ENCODE measurements around the gene SORBS2. TPM values are rescaled to one million over a fixed set of nuclear protein-coding genes. Genes with fewer than 3 reads are reported as not detected.

SORBS2 gene
- total and polyA plus RNA-seq, 4 experiments from 2014 or later, result not detected

GRCh38 chr4:185585211-185585610, 226.8 kb downstream of the SORBS2 start:
- H3K4me1 ChIP-seq (ENCODE audit: insufficient read depth, low read length), result peaks cover 9% of the 10 kb centered on the region
- no peak overlapping the region for H3K4me3 ChIP-seq (ENCODE audit: low read length in 2 of 2)
- intact Hi-C loops (cut with micrococcal nuclease), result no loop called here
- Mint-ChIP-seq H3K9me3 (peaks cover 0 to 4% (median 0%) of the 10 kb centered on the region in 8 donors), H3K4me1 (peaks cover 7 to 14% (median 12%) of the 10 kb centered on the region in 4 donors), H3K4me3 (no peak overlapping the region), H3K27me3 (peaks cover 26 to 37% of the 10 kb centered on the region in 2 donors), H3K27ac (no peak overlapping the region), H3K36me3 (no peaks in the 10 kb centered on the region)
- no peak for DNase-seq
- no peak overlapping the region for H3K27ac ChIP-seq (ENCODE audit: low read depth, low read length)
- CTCF ChIA-PET (ENCODE audit: partially characterized antibody), result interaction anchor here (0.9 kb wide), 1 partner anchor 12 kb away, joined by 4 read pairs; no protein-coding TSS in a partner anchor
- H3K36me3 ChIP-seq (ENCODE audit: insufficient read depth, low read length), result no peaks in the 10 kb centered on the region
- H3K27me3 ChIP-seq (ENCODE audit: insufficient read depth, low read length), result peaks cover 6% of the 10 kb centered on the region
- H3K9me3 ChIP-seq (ENCODE audit: control insufficient read depth in 1 of 2, low read length in 2 of 2), result no peaks in the 10 kb centered on the region
- POLR2A ChIA-PET (ENCODE audit: partially characterized antibody), result no interaction called here

GRCh38 chr4:185583813-185584212, 228.2 kb downstream of the SORBS2 start:
- peaks cover 19 to 30% of the 10 kb centered on the region in 2 donors for H3K27me3 Mint-ChIP-seq
- ChIA-PET POLR2A (ENCODE audit: partially characterized antibody) (no interaction called here), CTCF (ENCODE audit: partially characterized antibody) (interaction anchor here (3.1 kb wide), 1 partner anchor 14 kb away, joined by 16 read pairs; no protein-coding TSS in a partner anchor)

DNA sequence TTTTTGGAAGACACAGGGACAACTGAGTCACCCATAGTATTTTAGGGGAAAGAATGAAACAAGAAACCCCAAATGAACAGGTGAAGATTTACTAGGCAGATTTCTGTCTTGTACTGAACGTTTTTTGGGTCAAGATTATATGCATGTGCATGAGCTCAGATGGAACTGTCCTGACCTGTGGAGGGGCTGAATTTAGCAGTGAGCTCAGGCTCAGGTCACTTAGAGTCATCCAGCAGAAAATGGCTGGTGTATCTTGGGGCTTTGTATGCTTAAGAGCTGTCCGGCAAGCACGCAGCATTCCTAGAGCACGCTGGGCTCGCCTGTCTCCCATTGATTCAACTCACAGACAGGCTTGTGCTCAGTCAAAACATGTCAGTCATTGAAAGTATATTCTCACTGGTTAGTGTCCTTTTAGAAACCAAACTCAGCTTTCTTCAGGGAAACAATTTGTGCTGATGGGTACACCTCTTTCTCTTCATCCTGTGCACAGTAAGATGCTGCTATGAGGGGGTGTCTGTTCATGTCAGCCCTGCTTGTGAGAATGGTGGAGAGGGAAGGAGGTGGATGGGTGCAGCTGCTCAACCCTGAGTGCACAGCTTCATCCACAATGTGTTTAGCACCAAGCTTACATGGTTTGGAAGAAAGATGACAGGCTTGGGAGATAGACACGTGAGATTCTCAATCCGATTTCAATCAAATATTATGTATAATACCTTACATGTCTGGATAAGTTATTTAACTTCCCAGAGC, 229.2 kb downstream of the SORBS2 start:
- ChIA-PET POLR2A (ENCODE audit: partially characterized antibody) (no interaction called here), CTCF (ENCODE audit: partially characterized antibody) (interaction anchor here (0.8 to 3.1 kb wide), 2 partner anchors 11 to 15 kb away, joined by 3 to 16 read pairs; no protein-coding TSS in a partner anchor)
- Mint-ChIP-seq H3K27me3 (peaks cover 17 to 26% of the 10 kb centered on the region in 2 donors), H3K27ac (peak overlapping the region in 1 of 7 donors; percentile 9), H3K36me3 (no peaks in the 10 kb centered on the region), H3K4me1 (peaks cover 7 to 12% (median 10%) of the 10 kb centered on the region in 4 donors), H3K9me3 (peaks cover 0 to 4% (median 0%) of the 10 kb centered on the region in 8 donors), H3K4me3 (no peak overlapping the region)
- no peak overlapping the region for H3K4me3 ChIP-seq (ENCODE audit: low read length in 2 of 2)
- intact Hi-C loops (cut with micrococcal nuclease), result no loop called here
- no peak overlapping the region for H3K27ac ChIP-seq (ENCODE audit: low read depth, low read length)
- H3K27me3 ChIP-seq (ENCODE audit: insufficient read depth, low read length), result peaks cover 2% of the 10 kb centered on the region
- DNase-seq, result no peak
- H3K9me3 ChIP-seq (ENCODE audit: control insufficient read depth in 1 of 2, low read length in 2 of 2), result no peaks in the 10 kb centered on the region
- no peaks in the 10 kb centered on the region for H3K36me3 ChIP-seq (ENCODE audit: insufficient read depth, low read length)
- H3K4me1 ChIP-seq (ENCODE audit: insufficient read depth, low read length), result peaks cover 8% of the 10 kb centered on the region

More at GRCh38 chr4:185583813-185584212, 228.2 kb downstream of the SORBS2 start:
- Mint-ChIP-seq H3K4me1 (peaks cover 7 to 14% (median 12%) of the 10 kb centered on the region in 4 donors), H3K9me3 (peaks cover 0 to 4% (median 0%) of the 10 kb centered on the region in 8 donors), H3K27ac (no peak overlapping the region), H3K4me3 (no peak overlapping the region), H3K36me3 (no peaks in the 10 kb centered on the region)
- Histone ChIP-seq H3K36me3 (ENCODE audit: insufficient read depth, low read length) (no peaks in the 10 kb centered on the region), H3K9me3 (ENCODE audit: control insufficient read depth in 1 of 2, low read length in 2 of 2) (no peaks in the 10 kb centered on the region), H3K27me3 (ENCODE audit: insufficient read depth, low read length) (peaks cover 6% of the 10 kb centered on the region), H3K27ac (ENCODE audit: low read depth, low read length) (no peak overlapping the region), H3K4me1 (ENCODE audit: insufficient read depth, low read length) (peaks cover 9% of the 10 kb centered on the region), H3K4me3 (ENCODE audit: low read length in 2 of 2) (no peak overlapping the region)
- intact Hi-C loops (cut with micrococcal nuclease), result no loop called here
- DNase-seq, result no peak

DNA sequence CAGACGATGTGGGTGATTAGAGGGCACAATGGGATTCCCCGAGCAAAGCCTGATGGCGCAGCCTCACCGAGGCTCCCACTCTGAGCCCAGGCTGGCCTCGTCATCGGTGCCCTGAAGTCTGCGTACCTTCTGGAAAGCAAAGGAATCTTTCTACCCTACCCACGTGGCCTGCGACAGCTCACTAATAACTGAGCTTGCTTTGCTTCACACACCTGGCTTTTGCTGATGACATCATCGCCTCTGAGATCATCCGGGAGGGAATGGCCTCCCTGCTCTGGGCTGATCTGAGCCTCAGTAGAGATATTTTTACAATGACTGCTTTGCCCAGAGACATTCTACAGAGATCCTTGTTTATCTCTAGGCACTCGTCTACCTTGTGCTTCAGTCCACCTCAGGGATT, 231.3 kb downstream of the SORBS2 start:
- Histone ChIP-seq H3K4me1 (ENCODE audit: insufficient read depth, low read length) (no peaks in the 10 kb centered on the region), H3K4me3 (ENCODE audit: low read length in 2 of 2) (no peak overlapping the region), H3K27me3 (ENCODE audit: insufficient read depth, low read length) (no peaks in the 10 kb centered on the region), H3K36me3 (ENCODE audit: insufficient read depth, low read length) (no peaks in the 10 kb centered on the region), H3K27ac (ENCODE audit: low read depth, low read length) (no peak overlapping the region), H3K9me3 (ENCODE audit: control insufficient read depth in 1 of 2, low read length in 2 of 2) (no peaks in the 10 kb centered on the region)
- H3K27me3 Mint-ChIP-seq, result peaks cover 6 to 10% of the 10 kb centered on the region in 2 donors
- no peak for DNase-seq
- intact Hi-C loops (cut with micrococcal nuclease), result no loop called here
- no peak overlapping the region for H3K4me3 Mint-ChIP-seq
- ChIA-PET CTCF (ENCODE audit: partially characterized antibody) (no interaction called here), POLR2A (ENCODE audit: partially characterized antibody) (no interaction called here)
- no peaks in the 10 kb centered on the region for H3K36me3 Mint-ChIP-seq
- H3K4me1 Mint-ChIP-seq, result no peaks in the 10 kb centered on the region
- peaks cover 0 to 3% (median 0%) of the 10 kb centered on the region in 8 donors for H3K9me3 Mint-ChIP-seq
- H3K27ac Mint-ChIP-seq, result no peak overlapping the region

DNA sequence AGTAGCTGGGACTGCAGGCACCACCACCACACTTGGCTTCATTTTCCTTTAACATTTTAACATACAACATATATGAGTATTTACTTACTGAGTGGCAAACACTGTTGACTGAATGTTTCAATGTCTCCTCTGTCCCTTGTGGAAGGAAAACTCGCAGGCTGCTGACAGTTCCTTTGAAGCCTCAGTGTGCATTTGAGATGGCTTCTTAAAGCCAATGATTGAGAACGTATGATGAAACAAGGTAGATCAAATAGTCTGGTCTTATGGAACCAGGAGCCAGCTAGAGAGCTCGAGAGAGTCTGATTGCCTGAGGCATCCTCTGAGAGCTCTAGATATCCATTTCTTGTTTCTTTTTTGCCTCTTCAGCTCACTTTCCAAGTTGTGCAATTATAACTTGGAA, 233.7 kb downstream of the SORBS2 start:
- no peaks in the 10 kb centered on the region for H3K36me3 Mint-ChIP-seq
- H3K4me3 Mint-ChIP-seq, result no peak overlapping the region
- H3K27me3 Mint-ChIP-seq, result peaks cover 7 to 11% of the 10 kb centered on the region in 2 donors
- no peak overlapping the region for H3K27ac ChIP-seq (ENCODE audit: low read depth, low read length)
- H3K4me1 ChIP-seq (ENCODE audit: insufficient read depth, low read length), result no peaks in the 10 kb centered on the region
- no peaks in the 10 kb centered on the region for H3K27me3 ChIP-seq (ENCODE audit: insufficient read depth, low read length)
- peaks cover 0 to 3% (median 0%) of the 10 kb centered on the region in 8 donors for H3K9me3 Mint-ChIP-seq
- no peak overlapping the region for H3K4me3 ChIP-seq (ENCODE audit: low read length in 2 of 2)
- intact Hi-C loops (cut with micrococcal nuclease), result no loop called here
- no peaks in the 10 kb centered on the region for H3K4me1 Mint-ChIP-seq
- no peak for DNase-seq
- no peak overlapping the region for H3K27ac Mint-ChIP-seq
- ChIA-PET POLR2A (ENCODE audit: partially characterized antibody) (no interaction called here), CTCF (ENCODE audit: partially characterized antibody) (interaction anchor here (1.3 kb wide), 1 partner anchor 20 kb away, joined by 5 read pairs; no protein-coding TSS in a partner anchor)
- H3K9me3 ChIP-seq (ENCODE audit: control insufficient read depth in 1 of 2, low read length in 2 of 2), result no peaks in the 10 kb centered on the region
- H3K36me3 ChIP-seq (ENCODE audit: insufficient read depth, low read length), result no peaks in the 10 kb centered on the region

GRCh38 chr4:185576962-185577950, 234.7 kb downstream of the SORBS2 start:
- Histone ChIP-seq H3K27me3 (ENCODE audit: insufficient read depth, low read length) (no peaks in the 10 kb centered on the region), H3K27ac (ENCODE audit: low read depth, low read length) (no peak overlapping the region), H3K9me3 (ENCODE audit: control insufficient read depth in 1 of 2, low read length in 2 of 2) (no peaks in the 10 kb centered on the region), H3K4me3 (ENCODE audit: low read length in 2 of 2) (no peak overlapping the region), H3K4me1 (ENCODE audit: insufficient read depth, low read length) (no peaks in the 10 kb centered on the region), H3K36me3 (ENCODE audit: insufficient read depth, low read length) (no peaks in the 10 kb centered on the region)
- Mint-ChIP-seq H3K4me1 (no peaks in the 10 kb centered on the region), H3K4me3 (no peak overlapping the region), H3K9me3 (peaks cover 0 to 3% (median 0%) of the 10 kb centered on the region in 8 donors), H3K36me3 (no peaks in the 10 kb centered on the region), H3K27me3 (peaks cover 4 to 11% of the 10 kb centered on the region in 2 donors), H3K27ac (no peak overlapping the region)
- CTCF ChIA-PET (ENCODE audit: partially characterized antibody), result interaction anchor here (0.8 kb wide), 1 partner anchor 21 kb away, joined by 4 read pairs; no protein-coding TSS in a partner anchor
- intact Hi-C loops (cut with micrococcal nuclease), result no loop called here
- DNase-seq, result no peak
- POLR2A ChIA-PET (ENCODE audit: partially characterized antibody), result no interaction called here

Measured in CD4-positive, alpha-beta memory T cell (primary cell).